Measurements from ENCODE around the gene CTNNAL1.
"Not testable (repeated sequence)": the region's sequence is repeated elsewhere in the genome, so short reads cannot be mapped to it uniquely, and the experiment has no call there.

The CTNNAL1 gene, protein sequence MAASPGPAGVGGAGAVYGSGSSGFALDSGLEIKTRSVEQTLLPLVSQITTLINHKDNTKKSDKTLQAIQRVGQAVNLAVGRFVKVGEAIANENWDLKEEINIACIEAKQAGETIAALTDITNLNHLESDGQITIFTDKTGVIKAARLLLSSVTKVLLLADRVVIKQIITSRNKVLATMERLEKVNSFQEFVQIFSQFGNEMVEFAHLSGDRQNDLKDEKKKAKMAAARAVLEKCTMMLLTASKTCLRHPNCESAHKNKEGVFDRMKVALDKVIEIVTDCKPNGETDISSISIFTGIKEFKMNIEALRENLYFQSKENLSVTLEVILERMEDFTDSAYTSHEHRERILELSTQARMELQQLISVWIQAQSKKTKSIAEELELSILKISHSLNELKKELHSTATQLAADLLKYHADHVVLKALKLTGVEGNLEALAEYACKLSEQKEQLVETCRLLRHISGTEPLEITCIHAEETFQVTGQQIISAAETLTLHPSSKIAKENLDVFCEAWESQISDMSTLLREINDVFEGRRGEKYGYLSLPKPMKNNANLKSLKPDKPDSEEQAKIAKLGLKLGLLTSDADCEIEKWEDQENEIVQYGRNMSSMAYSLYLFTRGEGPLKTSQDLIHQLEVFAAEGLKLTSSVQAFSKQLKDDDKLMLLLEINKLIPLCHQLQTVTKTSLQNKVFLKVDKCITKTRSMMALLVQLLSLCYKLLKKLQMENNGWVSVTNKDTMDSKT

DNA sequence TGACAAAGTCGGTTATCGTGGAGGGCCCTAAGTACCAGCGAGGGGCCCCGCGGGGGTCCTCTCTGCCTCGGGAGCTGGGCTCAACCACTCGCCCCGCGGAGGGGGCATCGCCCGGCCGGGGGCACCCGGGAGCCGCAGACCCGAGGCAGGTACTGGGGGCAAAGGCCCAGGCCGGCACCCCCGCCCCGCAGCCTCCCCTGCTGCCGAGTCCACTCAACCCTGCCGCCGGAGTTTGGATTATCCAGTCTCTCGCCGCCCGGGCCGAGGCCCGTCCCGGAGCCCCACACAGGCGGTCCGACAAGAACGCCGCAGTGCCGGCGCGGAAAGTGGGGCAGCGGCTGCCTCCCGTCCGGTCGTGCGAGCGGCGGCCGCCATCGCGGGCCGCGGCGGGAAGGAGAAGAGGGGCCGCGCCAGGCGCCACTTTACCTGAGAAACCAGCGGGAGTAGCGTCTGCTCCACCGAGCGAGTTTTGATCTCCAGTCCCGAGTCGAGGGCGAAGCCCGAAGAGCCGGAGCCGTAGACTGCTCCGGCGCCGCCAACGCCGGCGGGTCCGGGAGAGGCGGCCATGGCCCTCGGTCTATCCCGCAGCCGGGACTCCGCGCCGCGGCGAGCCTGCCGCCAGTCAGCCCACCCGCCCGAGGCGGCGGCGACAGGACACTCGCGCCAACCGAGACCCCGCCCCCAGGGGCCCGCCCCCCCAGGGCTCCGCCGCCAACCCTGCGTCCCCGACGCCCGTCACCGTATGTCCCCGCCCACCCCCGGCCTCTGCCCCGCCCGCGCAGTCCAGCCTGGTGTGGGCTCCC is at the start of gene CTNNAL1:
CTNNAL1 (minus strand) TSS at position 624 of the 803 bp plus-strand sequence; CDS start at position 567, 57 bp downstream.
- peak; percentile 83 for DNase-seq

DNA sequence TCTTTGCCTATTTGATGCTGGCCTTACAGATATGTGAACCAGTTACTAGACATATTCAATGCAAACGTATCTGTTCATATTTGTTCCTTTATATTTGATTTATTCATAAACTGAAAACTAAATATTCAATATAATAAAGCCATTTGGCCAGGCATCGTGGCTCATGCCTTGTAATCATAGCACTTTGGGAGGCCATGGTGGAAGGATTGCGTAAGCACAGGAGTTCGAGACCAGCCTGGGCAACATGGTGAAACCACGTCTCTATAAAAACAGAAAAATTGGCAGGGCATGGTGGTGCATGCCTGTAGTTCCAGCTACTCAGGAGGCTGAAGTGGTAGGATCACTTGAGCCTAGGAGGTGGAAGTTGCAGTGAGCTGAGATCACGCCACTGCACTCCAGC is 49.2 kb upstream of the CTNNAL1 start:
- DNase-seq = no peak

DNA sequence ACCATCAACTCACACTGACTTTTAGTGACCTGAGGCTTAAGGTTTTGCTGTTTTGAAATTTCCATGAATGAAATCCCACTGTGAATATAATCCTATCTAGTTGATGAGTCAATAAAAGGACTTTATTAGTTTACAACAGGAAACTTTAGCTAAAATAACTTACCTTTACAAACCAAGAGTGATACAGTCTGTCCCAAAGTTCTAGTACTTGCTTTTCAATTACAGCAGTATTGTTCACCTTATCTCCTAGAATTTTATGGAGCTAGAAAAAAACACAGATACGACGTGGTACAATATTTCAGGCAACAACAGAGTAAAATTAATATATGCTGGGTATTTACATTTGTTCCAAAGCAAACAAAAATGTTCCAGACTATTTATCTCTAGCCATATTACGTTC is 46.9 kb upstream of the CTNNAL1 start:
- DNase-seq = no peak

DNA sequence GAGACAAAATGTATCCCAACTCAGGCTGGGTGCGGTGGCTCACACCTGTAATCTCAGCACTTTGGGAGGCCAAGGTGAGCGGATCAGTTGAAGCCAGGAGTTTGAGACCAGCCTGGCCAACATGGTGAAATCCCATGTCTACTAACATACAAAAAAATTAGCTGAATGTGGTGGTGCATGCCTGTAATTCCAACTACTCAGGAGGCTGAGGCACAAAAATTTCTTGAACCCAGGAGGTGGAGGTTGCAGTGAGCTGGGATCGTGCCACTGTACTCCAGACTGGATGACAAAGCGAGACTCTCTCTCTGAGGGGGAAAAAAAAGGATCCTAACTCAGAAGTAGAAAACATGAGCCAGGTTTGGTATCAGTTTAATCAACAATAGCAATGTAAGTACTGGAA is 39.8 kb upstream of the CTNNAL1 start:
- DNase-seq = not testable (repeated sequence)

DNA sequence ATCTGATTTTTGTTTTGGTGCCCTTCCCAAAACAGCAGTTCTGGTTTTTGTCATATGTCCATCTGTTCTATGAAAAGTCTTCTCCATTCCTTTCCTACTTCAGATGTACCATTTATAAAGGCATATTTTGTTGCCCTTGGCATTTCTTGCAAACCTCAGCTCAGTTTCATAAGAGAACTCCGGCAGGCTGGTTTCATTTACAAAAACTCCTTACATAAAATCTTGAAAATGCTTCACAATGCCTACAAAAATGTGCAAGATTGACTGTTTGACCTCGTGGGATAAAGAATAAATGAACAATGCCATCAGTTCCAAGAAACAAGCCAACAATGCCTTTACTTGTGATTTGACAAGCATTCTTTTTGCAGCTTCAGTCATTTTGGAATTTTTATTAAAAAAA is 39.1 kb upstream of the CTNNAL1 start:
- DNase-seq = no peak

DNA sequence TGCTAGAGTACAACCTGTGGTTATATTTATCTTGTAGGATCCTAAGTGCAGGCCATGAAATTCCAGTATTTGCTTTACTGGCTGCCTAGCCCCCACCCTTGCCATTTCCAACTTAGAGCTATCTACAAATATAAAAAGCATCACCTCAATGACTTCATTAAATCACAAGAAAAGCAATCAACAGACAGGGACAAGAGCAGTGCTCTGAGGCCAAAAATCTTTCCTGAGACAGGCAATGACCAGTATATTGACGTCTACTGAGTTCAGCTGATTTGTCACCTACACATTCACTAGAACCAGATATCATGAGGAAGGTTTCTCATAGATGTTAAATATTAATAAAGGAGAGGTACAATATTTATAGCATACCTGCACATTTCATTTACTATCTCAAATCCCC is 38.4 kb upstream of the CTNNAL1 start:
- DNase-seq = no peak

DNA sequence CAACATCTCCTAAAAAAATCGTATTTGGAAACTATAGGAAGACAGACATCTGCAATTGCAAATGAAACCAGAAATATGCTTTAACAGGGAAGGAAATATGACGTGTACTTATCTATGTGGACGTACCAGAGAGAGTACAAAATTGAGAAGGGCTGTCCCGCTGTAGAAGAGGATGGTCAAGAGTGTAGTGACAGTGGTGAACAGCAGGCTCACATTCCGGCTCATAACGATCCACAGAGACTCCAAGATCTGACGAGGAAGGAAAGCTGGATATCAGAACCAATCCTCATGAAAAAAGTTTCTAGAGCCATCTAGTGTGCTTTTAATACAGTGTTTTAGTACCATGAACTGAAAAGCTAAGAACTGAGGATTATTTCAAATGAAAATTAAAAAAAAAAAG is 37.1 kb upstream of the CTNNAL1 start:
- DNase-seq = no peak

DNA sequence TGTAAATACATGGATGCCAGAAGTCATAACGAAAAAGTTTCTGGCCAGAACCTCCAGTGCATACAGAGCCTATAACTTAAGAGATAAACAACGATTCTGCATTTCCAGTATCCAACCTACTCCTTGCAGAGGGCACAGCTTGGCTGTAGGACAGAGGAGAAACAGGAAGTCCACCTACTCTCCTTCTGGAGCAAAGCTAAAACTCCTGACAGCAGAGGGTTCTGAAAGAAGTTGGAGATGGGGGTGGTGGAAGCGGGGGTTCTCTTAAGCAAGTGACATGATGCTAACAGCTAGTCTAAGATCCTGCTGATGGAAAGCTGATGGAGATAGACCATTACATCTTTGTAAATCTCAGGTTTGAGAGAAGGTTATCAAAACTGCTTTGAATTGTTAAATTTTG is 35.5 kb upstream of the CTNNAL1 start:
- DNase-seq = no peak

DNA sequence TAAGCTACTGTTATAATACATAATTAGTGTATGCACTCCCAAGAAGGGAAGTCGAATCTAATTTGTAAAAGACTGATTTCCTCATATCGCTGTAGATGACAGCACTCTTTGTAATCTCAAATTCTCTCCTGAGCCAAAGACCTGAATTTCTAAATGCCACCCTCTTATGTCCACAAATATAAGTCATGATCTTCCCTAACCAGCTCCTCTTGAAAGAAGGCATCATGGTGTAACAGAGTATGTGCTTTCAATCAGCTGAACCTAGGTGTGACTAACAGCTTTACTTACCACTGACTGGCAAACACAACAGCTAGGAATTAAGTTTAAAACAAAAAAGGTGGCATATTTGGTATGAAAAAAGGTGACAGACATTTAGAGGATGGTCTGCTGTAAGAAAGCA is 34.0 kb upstream of the CTNNAL1 start:
- DNase-seq = no peak

DNA sequence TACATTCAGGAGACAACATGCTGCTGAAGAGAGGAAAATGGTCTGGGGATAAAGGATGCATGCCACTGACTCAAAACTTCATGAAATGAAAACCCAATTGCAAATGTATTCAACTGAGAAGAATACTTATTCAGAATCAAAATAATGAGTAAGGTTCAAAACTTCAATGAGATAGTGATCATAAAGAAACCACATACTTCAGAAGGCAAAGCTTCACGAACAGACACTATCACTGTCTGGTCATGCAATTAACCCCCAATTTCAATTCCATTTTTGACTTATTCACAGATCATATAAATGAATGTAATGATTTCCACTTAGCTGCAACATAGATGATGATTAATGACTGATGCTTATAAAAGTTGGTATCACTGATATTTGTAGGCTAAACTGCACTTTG is 33.0 kb upstream of the CTNNAL1 start:
- DNase-seq = no peak

DNA sequence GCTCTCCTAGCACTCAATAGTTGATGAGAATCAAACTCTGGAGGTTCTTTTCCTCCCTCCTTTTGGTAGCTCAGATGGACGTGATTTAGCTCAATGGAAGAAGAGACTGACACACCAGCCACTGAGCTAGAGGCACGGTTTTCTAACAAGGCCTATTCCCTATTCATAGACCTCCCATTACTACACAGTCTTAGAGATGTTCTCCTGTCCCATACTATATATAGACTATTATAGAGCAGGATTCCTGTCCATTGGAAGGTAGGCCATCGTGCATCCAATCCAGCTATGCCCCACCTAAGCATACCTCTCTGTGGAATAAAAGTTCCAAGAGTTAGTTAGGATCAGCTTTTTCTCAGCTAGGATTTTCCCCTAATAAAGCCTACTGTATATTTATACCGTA is 30.3 kb upstream of the CTNNAL1 start:
- DNase-seq = no peak

DNA sequence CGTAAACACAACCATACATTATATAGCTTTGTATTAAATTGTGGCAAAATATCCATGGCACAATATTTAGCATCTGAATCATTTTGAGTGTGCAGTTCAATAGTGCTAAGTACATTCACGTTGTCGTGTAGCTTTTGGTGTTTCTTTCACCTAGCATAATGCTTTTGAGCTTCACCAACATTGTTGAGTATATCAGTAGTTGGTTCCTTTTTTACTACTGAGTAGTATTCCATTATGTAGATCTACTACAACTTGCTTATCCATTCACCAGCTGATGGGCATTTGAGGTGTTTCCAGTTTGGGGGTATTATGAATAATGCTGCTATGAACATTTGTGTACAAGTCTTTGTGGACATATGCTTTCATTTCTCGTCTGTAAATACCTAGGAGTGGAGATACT is 27.3 kb upstream of the CTNNAL1 start:
- DNase-seq = no peak

DNA sequence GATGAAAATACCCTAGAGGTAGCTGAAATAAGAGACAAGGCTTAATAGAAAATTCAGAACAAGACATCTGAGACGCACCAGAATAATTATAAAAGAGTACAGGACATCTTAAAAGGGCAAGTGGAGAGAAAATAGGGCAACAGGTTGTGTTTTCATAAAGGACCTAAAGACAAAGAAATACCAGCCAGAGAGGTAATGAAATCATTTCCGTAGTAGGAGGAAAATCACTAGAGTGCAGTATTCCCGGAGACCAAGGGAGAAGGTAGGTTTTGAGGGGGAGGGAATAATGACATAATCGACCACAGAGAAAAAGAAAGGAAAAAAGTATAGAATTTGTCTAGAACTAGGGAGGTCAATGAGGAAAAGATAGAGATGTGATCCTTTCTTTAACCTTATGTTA is 26.2 kb upstream of the CTNNAL1 start:
- DNase-seq = no peak

DNA sequence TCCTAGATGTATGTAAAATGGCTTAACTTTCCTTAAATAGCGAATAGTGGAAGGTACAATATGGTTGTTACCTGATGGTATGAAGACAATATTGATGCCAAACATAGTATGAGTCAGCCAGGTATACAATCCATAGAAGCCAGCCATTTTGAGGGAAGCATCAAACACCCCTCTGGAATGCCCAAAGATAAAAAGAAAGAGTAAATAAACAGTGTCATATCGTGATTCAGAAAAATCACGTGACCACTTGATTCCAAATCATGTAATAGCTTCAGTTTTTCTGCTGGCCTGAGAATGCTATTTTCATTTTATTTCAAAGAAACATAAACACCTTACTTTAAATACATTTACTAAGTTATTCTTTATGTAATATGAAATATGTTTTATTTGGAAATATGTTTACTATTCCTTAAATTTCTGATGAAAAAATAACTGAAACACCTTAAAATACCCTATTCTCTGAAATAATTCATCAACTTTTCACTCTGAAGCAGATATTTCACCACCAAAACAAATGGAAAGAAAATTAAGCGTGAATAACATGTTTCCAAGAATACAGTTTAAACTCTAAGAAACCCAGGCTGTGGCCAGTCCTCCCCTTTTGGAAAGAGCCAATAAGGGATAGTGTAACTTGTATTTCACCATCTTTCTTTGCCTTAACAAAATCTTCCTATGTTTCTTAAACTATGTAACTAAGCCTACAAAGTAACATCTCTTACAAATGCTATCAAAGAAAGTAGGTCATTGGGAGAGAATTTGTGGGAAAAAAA is 24.8 kb upstream of the CTNNAL1 start:
- DNase-seq = no peak

DNA sequence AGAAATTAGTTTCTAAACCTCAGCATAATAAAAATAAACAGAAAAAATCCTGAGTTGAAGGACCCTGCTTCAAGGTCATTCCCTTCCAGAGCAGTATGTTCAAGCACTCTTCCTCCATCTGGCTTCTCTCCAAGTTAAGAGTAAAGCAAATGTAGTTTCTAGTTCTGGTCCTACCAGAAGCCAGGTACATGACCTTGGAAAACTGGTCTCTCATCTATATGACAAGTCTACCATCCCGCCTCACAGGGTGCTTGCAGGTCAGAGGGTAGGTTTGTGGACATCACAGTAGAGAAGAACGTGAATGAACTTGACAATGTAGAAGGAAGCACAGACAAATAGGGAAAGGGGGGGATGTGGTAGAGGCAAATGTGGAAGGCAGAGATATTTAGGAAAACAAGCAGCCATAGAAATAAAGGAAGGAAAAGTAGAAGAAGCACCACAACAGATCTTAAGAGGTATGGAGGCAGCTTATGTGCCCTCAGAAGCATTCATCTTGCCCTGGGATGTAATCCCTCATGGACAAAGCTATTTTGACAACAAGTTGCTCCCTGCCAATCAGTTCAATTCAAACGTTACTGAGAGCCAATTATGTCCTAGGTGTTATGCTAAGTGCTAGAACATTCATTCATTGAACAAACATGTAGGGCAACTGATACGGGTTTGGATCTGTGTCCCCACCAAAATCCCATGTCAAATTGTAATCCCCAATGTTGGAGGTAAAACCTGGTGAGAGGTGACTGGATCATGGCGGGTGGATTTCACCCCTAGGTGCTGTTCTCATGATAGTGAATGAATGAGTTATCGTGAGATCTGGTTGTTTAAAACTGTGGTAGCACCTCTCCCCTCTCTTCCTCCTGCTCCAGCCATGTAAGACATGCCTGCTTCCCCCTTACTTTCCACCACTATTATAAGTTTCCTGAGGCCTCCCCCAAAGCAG is 23.7 kb upstream of the CTNNAL1 start:
- no peak for DNase-seq

DNA sequence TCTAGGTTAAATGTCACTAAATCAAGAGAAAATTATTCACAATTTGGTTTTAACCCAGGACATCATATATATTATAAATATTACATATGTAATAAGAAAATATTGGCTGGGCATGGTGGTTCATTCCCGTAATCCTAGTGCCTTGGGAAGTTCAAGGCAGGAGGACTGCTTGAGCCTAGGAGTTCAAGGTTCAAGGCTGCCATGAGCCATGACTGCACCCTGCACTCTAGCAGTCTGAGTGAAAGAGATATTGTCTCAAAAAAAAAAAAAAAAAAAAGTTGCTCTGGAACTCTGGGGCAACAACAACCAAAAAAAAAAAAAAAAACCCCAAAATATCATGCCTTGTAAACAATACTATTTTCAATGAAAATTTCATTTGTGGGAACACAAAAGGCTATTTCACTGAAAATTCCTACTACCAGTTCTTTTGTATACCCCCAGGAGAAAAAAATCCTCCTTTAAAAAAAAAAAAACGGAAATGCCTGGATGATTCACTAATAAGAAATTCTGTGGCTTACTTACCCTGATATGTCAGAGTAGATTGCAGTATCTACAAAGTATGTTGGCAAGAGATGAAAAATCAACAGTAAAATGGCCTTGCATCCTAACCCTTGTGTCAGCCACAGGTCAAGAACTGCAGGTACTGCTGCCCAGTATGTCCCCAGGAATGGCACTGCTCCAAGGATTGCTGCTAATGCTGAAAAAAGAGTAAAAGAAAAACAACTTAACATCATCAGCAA is 22.6 kb upstream of the CTNNAL1 start:
- no peak for DNase-seq

DNA sequence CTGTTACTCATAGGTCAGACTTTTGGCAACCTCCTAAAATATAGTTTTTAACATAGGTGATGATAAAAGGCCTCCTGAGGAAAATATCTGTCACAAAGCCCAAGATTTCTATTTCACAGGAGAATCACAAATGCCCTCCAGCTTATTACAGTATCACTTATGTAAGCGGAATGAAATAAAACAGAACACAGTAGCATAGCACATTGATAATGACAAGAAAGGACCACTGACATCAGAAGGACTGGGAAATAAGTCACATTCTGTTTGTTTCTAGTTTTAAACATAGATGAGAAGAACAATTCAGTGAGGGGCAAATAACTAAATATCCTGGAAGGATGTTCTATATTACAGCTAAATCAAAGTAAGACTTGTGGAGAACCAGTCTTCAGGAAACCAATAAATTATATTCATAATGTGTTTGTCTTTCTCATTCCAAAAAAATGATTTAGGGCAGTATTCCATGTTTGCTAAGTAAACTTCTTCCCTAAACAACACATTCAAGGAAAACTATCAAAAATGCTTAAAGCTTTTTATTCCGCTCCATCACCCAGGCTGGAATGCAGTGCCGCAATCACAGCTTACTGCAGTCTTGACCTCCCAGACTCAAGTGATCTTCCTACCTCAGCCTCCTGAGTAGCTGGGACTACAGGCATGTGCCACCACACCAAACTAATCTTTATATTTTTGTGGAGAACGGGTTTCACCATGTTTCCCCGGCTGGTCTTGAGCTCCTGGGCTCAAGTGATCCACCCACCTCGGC is 20.8 kb upstream of the CTNNAL1 start:
- DNase-seq = no peak

DNA sequence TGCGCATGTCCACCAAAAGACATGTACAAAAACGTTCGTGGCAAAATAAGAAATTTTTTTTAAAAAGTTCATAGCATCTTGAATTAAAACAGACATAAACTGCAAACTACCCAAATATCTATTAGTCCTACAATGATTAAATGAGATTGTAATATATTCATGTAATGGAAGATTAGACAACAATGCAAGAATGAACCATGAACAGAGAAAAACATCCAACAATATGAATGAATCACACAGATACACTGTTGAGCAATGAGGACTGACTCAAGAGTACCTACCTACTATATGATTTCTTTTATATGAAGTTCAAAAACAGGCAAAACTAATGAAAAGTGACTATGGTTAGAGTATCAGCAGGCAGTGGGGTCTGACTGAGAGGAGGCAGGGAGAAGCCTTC is 17.9 kb upstream of the CTNNAL1 start:
- no peak for DNase-seq

DNA sequence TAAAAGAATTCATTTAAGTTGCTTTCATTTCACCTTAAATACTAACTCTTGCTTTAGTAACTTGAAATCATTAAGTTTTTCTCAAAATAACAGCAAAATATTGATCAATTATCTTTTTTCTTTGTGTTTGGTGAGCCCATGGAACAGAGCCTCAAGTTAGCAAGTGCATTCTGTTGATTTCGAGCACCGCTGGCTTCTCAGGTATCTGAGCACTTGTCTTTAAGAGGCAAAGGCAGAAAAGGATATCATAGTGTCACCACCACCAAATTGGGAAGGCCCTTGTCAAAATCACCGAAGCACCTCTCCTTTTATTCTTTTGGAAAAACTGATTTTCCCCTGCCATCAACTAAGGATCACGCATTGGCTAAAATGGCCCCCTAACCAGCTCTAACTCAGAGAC is 17.1 kb upstream of the CTNNAL1 start:
- no peak for DNase-seq

DNA sequence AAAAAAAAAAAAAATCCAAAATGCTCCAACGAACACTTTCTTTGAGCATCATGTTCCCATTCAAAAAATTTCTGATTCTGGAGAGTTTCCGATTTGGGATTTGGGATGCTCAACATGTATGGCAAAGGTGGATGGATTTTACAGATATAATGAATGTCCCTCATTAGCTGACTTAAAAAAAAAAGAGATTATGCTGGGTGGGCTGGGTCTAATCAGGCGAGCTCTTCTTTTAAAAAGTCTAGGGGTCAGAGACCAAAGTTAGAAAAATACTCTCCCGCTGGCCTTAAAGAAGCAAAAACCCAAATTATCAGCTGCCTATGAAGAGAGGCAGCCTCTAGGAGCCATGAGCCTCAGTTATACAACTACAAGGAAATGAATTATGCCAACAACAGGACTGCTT is 15.2 kb upstream of the CTNNAL1 start:
- DNase-seq = no peak
